ENCODE results near the gene ZNF791.
"Not testable (repeated sequence)": the region's sequence is repeated elsewhere in the genome, so short reads cannot be mapped to it uniquely, and the experiment has no call there.

GRCh38 chr19:12566380-12566779 is 44.3 kb upstream of the ZNF791 start:
- TF ChIP-seq, protein P1, sequence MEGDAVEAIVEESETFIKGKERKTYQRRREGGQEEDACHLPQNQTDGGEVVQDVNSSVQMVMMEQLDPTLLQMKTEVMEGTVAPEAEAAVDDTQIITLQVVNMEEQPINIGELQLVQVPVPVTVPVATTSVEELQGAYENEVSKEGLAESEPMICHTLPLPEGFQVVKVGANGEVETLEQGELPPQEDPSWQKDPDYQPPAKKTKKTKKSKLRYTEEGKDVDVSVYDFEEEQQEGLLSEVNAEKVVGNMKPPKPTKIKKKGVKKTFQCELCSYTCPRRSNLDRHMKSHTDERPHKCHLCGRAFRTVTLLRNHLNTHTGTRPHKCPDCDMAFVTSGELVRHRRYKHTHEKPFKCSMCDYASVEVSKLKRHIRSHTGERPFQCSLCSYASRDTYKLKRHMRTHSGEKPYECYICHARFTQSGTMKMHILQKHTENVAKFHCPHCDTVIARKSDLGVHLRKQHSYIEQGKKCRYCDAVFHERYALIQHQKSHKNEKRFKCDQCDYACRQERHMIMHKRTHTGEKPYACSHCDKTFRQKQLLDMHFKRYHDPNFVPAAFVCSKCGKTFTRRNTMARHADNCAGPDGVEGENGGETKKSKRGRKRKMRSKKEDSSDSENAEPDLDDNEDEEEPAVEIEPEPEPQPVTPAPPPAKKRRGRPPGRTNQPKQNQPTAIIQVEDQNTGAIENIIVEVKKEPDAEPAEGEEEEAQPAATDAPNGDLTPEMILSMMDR (IDR thresholded peaks at IDR 0.05), result not testable (repeated sequence)
- TF ChIP-seq POLR2A (IDR thresholded peaks at IDR 0.05), result not testable (repeated sequence)

Data from lower leg skin (tissue), 3 donors.